K562 (cell line): ENCODE data around the gene PCGF6. TPM values are rescaled to one million over a fixed set of nuclear protein-coding genes. Genes with fewer than 3 reads are reported as not detected.

Source experiments
- ARID2 ChIP-seq: fragments of 450-650 bp; IDR thresholded peaks from 2 replicates; pipeline ENCODE4 v1.6.1; 2017; ENCODE audit warnings: antibody characterized with exemption, mild to moderate bottlenecking
- ELF1 ChIP-seq: fragments of 200-800 bp; sonication (Bioruptor generic); IDR thresholded peaks from 2 replicates; pipeline ENCODE4 v1.6.1; 2016; ENCODE audit warnings: missing genetic modification characterization, missing compliant biosample characterization
- HCFC1 ChIP-seq: IDR thresholded peaks from 2 replicates; pipeline ENCODE4 v1.6.1; 2012; ENCODE audit warnings: low read depth, low read length, improper control_type of control experiment
- HEY1 ChIP-seq: fragments of 250-450 bp; sonication (Bioruptor Pico); IDR thresholded peaks from 2 replicates; pipeline ENCODE4 v1.5.0; 2020; ENCODE audit warnings: mild to moderate bottlenecking, moderate library complexity, borderline replicate concordance
- KLF1 ChIP-seq: fragments of 450-650 bp; IDR thresholded peaks from 2 replicates; pipeline ENCODE4 v1.6.1; 2016; ENCODE audit warnings: missing genetic modification characterization, missing compliant biosample characterization
- MCM3 ChIP-seq: fragments of 450-650 bp; IDR thresholded peaks from 2 replicates; pipeline ENCODE4 v1.6.1; 2016
- MTA3 ChIP-seq: fragments of 450-650 bp; formaldehyde crosslinking; IDR thresholded peaks from 2 replicates; pipeline ENCODE4 v1.6.1; 2017; ENCODE audit warnings: mild to moderate bottlenecking, borderline replicate concordance
- NBN ChIP-seq: fragments of 450-650 bp; IDR thresholded peaks from 2 replicates; pipeline ENCODE4 v1.6.1; 2016; ENCODE audit warnings: low read depth, mild to moderate bottlenecking
- NR2C2 ChIP-seq, 2 experiments: fragments of 200-800 bp in 1 of 2; sonication (Bioruptor generic) in 1 of 2; sonication (generic) in 1 of 2; formaldehyde crosslinking in 1 of 2; IDR thresholded peaks; 2 replicates each; pipeline versions ENCODE4 v1.6.1 to v1.8.0; 2016 to 2022; ENCODE audit warnings: mild to moderate bottlenecking in 1 of 2, missing compliant biosample characterization in 1 of 2, missing genetic modification characterization in 1 of 2, missing genetic modification reagents in 1 of 2
- ZNF668 ChIP-seq: fragments of 250-450 bp; sonication (Bioruptor Pico); IDR thresholded peaks from 2 replicates; pipeline ENCODE4 v1.8.0; 2022; ENCODE audit warnings: mild to moderate bottlenecking, inconsistent platforms
- polyA plus RNA-seq, 8 experiments: library from polyadenylated mRNA; depleted of rRNA in 4 of 8; stranded (reverse) in 5 of 8; unstranded in 3 of 8; fragments of >200 nt; fragmentation: Nextera tagmentation in 2 of 8; fragmentation: Illumina TruSeq in 1 of 8; extraction: Ambion mirVana in 2 of 8; extraction: Trizol in 1 of 8; gene quantifications; 2 replicates each; pipeline versions ENCODE4 v1.2.1 to v1.2.3, GENCODE V29; 2011 to 2014; ENCODE audit warnings: inconsistent platforms in 1 of 8, missing spikeins in 1 of 8
- total RNA-seq, 7 experiments: library from RNA; depleted of rRNA in 6 of 7; stranded (reverse); fragments of >200 nt in 6 of 7; fragmentation: Illumina TruSeq in 2 of 7; extraction: Trizol in 2 of 7; gene quantifications; 2 replicates each; pipeline versions ENCODE4 v1.2.1 to v1.2.3, GENCODE V29; 2011 to 2021; ENCODE audit warnings: low replicate concordance in 1 of 7
- TF ChIP-seq, protein P1 (sequence below), 3 experiments: fragments of 200-800 bp in 1 of 3; fragments of 250-450 bp in 1 of 3; fragments of 450-650 bp in 1 of 3; sonication (Bioruptor Pico) in 1 of 3; sonication (Bioruptor generic) in 1 of 3; formaldehyde crosslinking in 1 of 3; IDR thresholded peaks; 2 replicates each; pipeline versions ENCODE4 v1.6.1 to v1.8.0; 2016 to 2022; ENCODE audit warnings: mild to moderate bottlenecking in 2 of 3, missing genetic modification characterization in 2 of 3, missing compliant biosample characterization in 1 of 3, moderate library complexity in 1 of 3
- TF ChIP-seq, protein P2 (sequence below): fragments of 450-650 bp; IDR thresholded peaks from 2 replicates; pipeline ENCODE4 v1.6.1; 2016; ENCODE audit warnings: missing biosample characterization, missing genetic modification characterization
- TF ChIP-seq, protein P3 (sequence below): sonication (generic); formaldehyde crosslinking; IDR thresholded peaks from 2 replicates; pipeline ENCODE4 v1.8.1; 2023; ENCODE audit warnings: mild to moderate bottlenecking, missing genetic modification reagents
- TF ChIP-seq, protein P4 (sequence below): IDR thresholded peaks from 2 replicates; pipeline ENCODE4 v1.6.1; 2012; ENCODE audit warnings: low read depth, low read length, improper control_type of control experiment, borderline replicate concordance
- TF ChIP-seq, protein P5 (sequence below): sonication (generic); formaldehyde crosslinking; IDR thresholded peaks from 2 replicates; pipeline ENCODE4 v1.8.1; 2023; ENCODE audit warnings: mild to moderate bottlenecking, missing genetic modification reagents

Gene PCGF6
- total and polyA plus RNA-seq, 9 of the 15 experiments (the other 6 are each of a cell fraction or from before 2014, with no cell fraction given), result 8.4 to 24.6 (median 20.6) TPM

DNA sequence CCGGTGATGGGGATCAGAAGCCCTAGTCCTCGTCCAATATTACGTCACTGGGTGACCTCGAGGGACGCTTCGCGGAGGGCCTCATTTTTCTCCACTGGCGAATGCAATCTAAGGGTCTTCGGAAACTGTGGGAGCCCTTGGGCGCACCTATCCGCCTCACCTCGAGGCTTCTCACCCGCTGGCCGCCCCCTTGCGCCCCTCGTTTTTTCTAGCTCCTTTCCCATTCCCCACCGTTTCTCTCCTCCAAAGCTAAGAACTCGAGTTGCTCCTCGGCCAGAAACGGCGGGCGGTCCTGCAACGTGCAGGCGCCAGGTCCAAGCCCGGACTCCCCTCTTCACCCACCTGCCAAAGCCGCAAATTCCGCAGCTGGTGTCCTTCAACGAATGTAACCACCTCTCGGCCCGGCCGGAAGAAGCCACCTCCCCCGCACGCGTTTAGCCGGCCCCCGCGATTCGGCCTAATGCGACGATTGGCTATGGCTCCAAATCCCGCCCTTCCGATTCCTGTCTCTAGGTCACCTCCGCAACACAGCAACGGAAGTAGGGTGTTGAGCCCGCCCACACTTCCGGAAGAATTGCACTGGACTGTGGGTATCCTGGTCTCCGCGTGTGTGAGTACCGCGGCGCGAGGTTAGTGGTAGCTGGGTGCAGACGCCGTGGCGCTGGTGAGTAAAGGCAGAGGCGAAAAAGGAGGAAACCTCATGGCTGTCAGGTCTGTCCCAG is 45.3 kb upstream of the PCGF6 start, which contains the start of the genes ATP5MK and PDCD11 (continued):
- TF ChIP-seq, protein P1, sequence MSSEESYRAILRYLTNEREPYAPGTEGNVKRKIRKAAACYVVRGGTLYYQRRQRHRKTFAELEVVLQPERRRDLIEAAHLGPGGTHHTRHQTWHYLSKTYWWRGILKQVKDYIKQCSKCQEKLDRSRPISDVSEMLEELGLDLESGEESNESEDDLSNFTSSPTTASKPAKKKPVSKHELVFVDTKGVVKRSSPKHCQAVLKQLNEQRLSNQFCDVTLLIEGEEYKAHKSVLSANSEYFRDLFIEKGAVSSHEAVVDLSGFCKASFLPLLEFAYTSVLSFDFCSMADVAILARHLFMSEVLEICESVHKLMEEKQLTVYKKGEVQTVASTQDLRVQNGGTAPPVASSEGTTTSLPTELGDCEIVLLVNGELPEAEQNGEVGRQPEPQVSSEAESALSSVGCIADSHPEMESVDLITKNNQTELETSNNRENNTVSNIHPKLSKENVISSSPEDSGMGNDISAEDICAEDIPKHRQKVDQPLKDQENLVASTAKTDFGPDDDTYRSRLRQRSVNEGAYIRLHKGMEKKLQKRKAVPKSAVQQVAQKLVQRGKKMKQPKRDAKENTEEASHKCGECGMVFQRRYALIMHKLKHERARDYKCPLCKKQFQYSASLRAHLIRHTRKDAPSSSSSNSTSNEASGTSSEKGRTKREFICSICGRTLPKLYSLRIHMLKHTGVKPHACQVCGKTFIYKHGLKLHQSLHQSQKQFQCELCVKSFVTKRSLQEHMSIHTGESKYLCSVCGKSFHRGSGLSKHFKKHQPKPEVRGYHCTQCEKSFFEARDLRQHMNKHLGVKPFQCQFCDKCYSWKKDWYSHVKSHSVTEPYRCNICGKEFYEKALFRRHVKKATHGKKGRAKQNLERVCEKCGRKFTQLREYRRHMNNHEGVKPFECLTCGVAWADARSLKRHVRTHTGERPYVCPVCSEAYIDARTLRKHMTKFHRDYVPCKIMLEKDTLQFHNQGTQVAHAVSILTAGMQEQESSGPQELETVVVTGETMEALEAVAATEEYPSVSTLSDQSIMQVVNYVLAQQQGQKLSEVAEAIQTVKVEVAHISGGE (CRISPR knock-in tag; IDR thresholded peaks at IDR 0.05), result peak in 2 of 3 experiments; percentile 23 to 43; a peak in 2 of 6 replicates
- no peak for TF ChIP-seq NBN
- TF ChIP-seq, protein P2, sequence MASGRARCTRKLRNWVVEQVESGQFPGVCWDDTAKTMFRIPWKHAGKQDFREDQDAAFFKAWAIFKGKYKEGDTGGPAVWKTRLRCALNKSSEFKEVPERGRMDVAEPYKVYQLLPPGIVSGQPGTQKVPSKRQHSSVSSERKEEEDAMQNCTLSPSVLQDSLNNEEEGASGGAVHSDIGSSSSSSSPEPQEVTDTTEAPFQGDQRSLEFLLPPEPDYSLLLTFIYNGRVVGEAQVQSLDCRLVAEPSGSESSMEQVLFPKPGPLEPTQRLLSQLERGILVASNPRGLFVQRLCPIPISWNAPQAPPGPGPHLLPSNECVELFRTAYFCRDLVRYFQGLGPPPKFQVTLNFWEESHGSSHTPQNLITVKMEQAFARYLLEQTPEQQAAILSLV (tag), result no peak
- TF ChIP-seq, protein P3, sequence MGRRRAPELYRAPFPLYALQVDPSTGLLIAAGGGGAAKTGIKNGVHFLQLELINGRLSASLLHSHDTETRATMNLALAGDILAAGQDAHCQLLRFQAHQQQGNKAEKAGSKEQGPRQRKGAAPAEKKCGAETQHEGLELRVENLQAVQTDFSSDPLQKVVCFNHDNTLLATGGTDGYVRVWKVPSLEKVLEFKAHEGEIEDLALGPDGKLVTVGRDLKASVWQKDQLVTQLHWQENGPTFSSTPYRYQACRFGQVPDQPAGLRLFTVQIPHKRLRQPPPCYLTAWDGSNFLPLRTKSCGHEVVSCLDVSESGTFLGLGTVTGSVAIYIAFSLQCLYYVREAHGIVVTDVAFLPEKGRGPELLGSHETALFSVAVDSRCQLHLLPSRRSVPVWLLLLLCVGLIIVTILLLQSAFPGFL (CRISPR knock-in tag), result no peak
- TF ChIP-seq MTA3, result peak; percentile 49; the same call in 1 of the 2 replicates
- peak; percentile 58 for TF ChIP-seq ELF1 (tag)
- TF ChIP-seq KLF1 (tag), result 0 out of 2 replicates have a peak, but pooled peaks have one; percentile 16
- TF ChIP-seq, protein P4, sequence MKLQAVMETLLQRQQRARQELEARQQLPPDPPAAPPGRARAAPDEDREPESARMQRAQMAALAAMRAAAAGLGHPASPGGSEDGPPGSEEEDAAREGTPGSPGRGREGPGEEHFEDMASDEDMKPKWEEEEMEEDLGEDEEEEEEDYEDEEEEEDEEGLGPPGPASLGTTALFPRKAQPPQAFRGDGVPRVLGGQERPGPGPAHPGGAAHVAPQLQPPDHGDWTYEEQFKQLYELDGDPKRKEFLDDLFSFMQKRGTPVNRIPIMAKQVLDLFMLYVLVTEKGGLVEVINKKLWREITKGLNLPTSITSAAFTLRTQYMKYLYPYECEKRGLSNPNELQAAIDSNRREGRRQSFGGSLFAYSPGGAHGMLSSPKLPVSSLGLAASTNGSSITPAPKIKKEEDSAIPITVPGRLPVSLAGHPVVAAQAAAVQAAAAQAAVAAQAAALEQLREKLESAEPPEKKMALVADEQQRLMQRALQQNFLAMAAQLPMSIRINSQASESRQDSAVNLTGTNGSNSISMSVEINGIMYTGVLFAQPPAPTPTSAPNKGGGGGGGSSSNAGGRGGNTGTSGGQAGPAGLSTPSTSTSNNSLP, result no peak
- no peak for TF ChIP-seq HEY1
- TF ChIP-seq HCFC1, result peak; percentile 55
- TF ChIP-seq ARID2, result no peak
- TF ChIP-seq, protein P5, sequence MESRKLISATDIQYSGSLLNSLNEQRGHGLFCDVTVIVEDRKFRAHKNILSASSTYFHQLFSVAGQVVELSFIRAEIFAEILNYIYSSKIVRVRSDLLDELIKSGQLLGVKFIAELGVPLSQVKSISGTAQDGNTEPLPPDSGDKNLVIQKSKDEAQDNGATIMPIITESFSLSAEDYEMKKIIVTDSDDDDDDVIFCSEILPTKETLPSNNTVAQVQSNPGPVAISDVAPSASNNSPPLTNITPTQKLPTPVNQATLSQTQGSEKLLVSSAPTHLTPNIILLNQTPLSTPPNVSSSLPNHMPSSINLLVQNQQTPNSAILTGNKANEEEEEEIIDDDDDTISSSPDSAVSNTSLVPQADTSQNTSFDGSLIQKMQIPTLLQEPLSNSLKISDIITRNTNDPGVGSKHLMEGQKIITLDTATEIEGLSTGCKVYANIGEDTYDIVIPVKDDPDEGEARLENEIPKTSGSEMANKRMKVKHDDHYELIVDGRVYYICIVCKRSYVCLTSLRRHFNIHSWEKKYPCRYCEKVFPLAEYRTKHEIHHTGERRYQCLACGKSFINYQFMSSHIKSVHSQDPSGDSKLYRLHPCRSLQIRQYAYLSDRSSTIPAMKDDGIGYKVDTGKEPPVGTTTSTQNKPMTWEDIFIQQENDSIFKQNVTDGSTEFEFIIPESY (CRISPR knock-in tag), result no peak
- TF ChIP-seq MCM3, result no peak
- TF ChIP-seq NR2C2 (CRISPR knock-in tag; IDR thresholded peaks at IDR 0.05), result no peak
- TF ChIP-seq NR2C2 (tag; IDR thresholded peaks at IDR 0.05), result peak; percentile 30; the same call in 1 of the 2 replicates
- TF ChIP-seq ZNF668 (CRISPR knock-in tag), result no peak
